Astrocyte (in vitro differentiated cells and primary cell): Measurements from ENCODE around the gene MOXD1. TPM values are rescaled to one million over a fixed set of nuclear protein-coding genes. Genes with fewer than 3 reads are reported as not detected.
A peak's percentile ranks its signal among the peaks of the same experiment; 100 is the strongest.

ENCODE experiments used
- DNase-seq: peaks from one replicate; pipeline ENCODE4 v3.0.0-alpha.2; 2010; ENCODE audit warnings: low read depth
- FAIRE-seq: peaks from 2 replicates; lab custom pipeline; 2011; peaks lifted over from hg19 to GRCh38; lab: Jason Lieb, UNC
- H2AFZ ChIP-seq: 2 replicates; pipeline ENCODE4 v1.6.0; 2012; ENCODE audit warnings: low read depth, low read length, inconsistent platforms
- H3K27ac ChIP-seq: 2 replicates; pipeline ENCODE4 v1.5.1; 2011; ENCODE audit warnings: low read depth, low read length, inconsistent platforms
- H3K27me3 ChIP-seq: 2 replicates; pipeline ENCODE4 v1.6.0; 2011; ENCODE audit warnings: low read length, inconsistent platforms; ENCODE audit not compliant: insufficient read depth
- H3K36me3 ChIP-seq: 2 replicates; pipeline ENCODE4 v1.5.1; 2011; ENCODE audit warnings: low read length, inconsistent platforms; ENCODE audit not compliant: insufficient read depth
- H3K4me1 ChIP-seq: 2 replicates; pipeline ENCODE4 v1.5.1; 2011; ENCODE audit warnings: low read length, inconsistent platforms; ENCODE audit not compliant: insufficient read depth
- H3K4me2 ChIP-seq: 2 replicates; pipeline ENCODE4 v1.6.0; 2012; ENCODE audit warnings: low read length, inconsistent platforms
- H3K4me3 ChIP-seq: 2 replicates; pipeline ENCODE4 v1.5.1; 2011; ENCODE audit warnings: low read depth, mild to moderate bottlenecking, low read length, inconsistent platforms; ENCODE audit not compliant: insufficient read depth
- H3K79me2 ChIP-seq: 2 replicates; pipeline ENCODE4 v1.6.0; 2012; ENCODE audit warnings: mild to moderate bottlenecking, low read length, inconsistent platforms; ENCODE audit not compliant: insufficient read depth
- H3K9ac ChIP-seq: 2 replicates; pipeline ENCODE4 v1.6.0; 2012; ENCODE audit warnings: mild to moderate bottlenecking, low read length, inconsistent platforms
- H3K9me3 ChIP-seq: 2 replicates; pipeline ENCODE4 v1.5.1; 2012; ENCODE audit warnings: low read depth, mild to moderate bottlenecking, low read length, inconsistent platforms; ENCODE audit not compliant: insufficient read depth
- H4K20me1 ChIP-seq: 2 replicates; pipeline ENCODE4 v1.6.0; 2012; ENCODE audit warnings: low read length, inconsistent platforms; ENCODE audit not compliant: insufficient read depth
- H3K27ac Mint-ChIP-seq: one replicate; pipeline ENCODE4 v1.8.0; 2021; ENCODE audit warnings: mild to moderate bottlenecking, mixed read lengths; ENCODE audit not compliant: unreplicated experiment
- H3K27me3 Mint-ChIP-seq: one replicate; pipeline ENCODE4 v1.8.0; 2021; ENCODE audit warnings: low read depth, mixed read lengths; ENCODE audit not compliant: unreplicated experiment
- H3K36me3 Mint-ChIP-seq: one replicate; pipeline ENCODE4 v1.8.0; 2021; ENCODE audit warnings: low read depth, mixed read lengths; ENCODE audit not compliant: unreplicated experiment
- H3K4me1 Mint-ChIP-seq: one replicate; pipeline ENCODE4 v1.8.0; 2021; ENCODE audit warnings: low read depth, mixed read lengths; ENCODE audit not compliant: unreplicated experiment
- H3K4me3 Mint-ChIP-seq: one replicate; pipeline ENCODE4 v1.8.0; 2021; ENCODE audit warnings: mild to moderate bottlenecking, moderate library complexity, mixed read lengths; ENCODE audit not compliant: unreplicated experiment
- H3K9me3 Mint-ChIP-seq: one replicate; pipeline ENCODE4 v1.8.0; 2021; ENCODE audit warnings: mild to moderate bottlenecking, mixed read lengths; ENCODE audit not compliant: unreplicated experiment
- CTCF ChIP-seq: IDR thresholded peaks from 2 replicates; pipeline ENCODE4 v1.5.1; 2011; ENCODE audit warnings: low read depth, mild to moderate bottlenecking, inconsistent platforms, low read length, moderate library complexity; ENCODE audit not compliant: insufficient read depth
- EZH2 ChIP-seq: IDR thresholded peaks from 2 replicates; pipeline ENCODE4 v1.6.1; 2012; ENCODE audit warnings: mild to moderate bottlenecking, low read length, inconsistent platforms; ENCODE audit not compliant: insufficient read depth
- total RNA-seq: library from RNA; stranded (reverse); gene quantifications from 2 replicates; pipeline ENCODE4 v1.2.1, GENCODE V29; 2021

Gene MOXD1
- total RNA-seq, 1 donor from 2014 or later = 3.5 TPM

- Mint-ChIP-seq H3K36me3 (no peaks in the 10 kb centered on the region), H3K4me1 (peaks cover 8% of the 10 kb centered on the region)
Observed at GRCh38 chr6:132282696-132283095, 118.6 kb downstream of the MOXD1 start.

GRCh38 chr6:132280436-132280835 lies 120.8 kb downstream of the MOXD1 start:
- H3K4me1 Mint-ChIP-seq = peaks cover 7% of the 10 kb centered on the region
- FAIRE-seq = no peak
- H3K9me3 Mint-ChIP-seq = no peaks in the 10 kb centered on the region
- no peaks in the 10 kb centered on the region for H3K79me2 ChIP-seq
- DNase-seq = no peak
- H3K27me3 ChIP-seq = no peaks in the 10 kb centered on the region
- no peaks in the 10 kb centered on the region for H4K20me1 ChIP-seq
- no peak overlapping the region for H3K4me3 ChIP-seq
- H3K9me3 ChIP-seq = no peaks in the 10 kb centered on the region
- H3K4me2 ChIP-seq = no peak overlapping the region
- H3K27me3 Mint-ChIP-seq = peaks cover 2% of the 10 kb centered on the region
- H3K27ac Mint-ChIP-seq = no peak overlapping the region
- H3K9ac ChIP-seq = no peak overlapping the region
- H3K27ac ChIP-seq = no peak overlapping the region
- no peaks in the 10 kb centered on the region for H3K36me3 Mint-ChIP-seq
- H3K36me3 ChIP-seq = no peaks in the 10 kb centered on the region
- H2AFZ ChIP-seq = no peak overlapping the region
- H3K4me3 Mint-ChIP-seq = no peak overlapping the region
- no peaks in the 10 kb centered on the region for H3K4me1 ChIP-seq
- TF ChIP-seq CTCF (no peak), EZH2 (no peak)

More at GRCh38 chr6:132282696-132283095, 118.6 kb downstream of the MOXD1 start:
- H3K9me3 Mint-ChIP-seq = no peaks in the 10 kb centered on the region
- Histone ChIP-seq H4K20me1 (no peaks in the 10 kb centered on the region), H3K4me1 (no peaks in the 10 kb centered on the region), H3K27me3 (no peaks in the 10 kb centered on the region), H3K36me3 (no peaks in the 10 kb centered on the region), H3K9ac (no peak overlapping the region), H3K4me2 (no peak overlapping the region), H3K4me3 (no peak overlapping the region), H3K79me2 (no peaks in the 10 kb centered on the region), H3K27ac (no peak overlapping the region), H2AFZ (no peak overlapping the region), H3K9me3 (no peaks in the 10 kb centered on the region)
- H3K4me3 Mint-ChIP-seq = no peak overlapping the region
- H3K27ac Mint-ChIP-seq = no peak overlapping the region
- no peak for DNase-seq
- H3K27me3 Mint-ChIP-seq = peaks cover 2% of the 10 kb centered on the region
- TF ChIP-seq CTCF (no peak), EZH2 (no peak)
- FAIRE-seq = no peak

GRCh38 chr6:132279592-132280139 lies 121.6 kb downstream of the MOXD1 start:
- Histone ChIP-seq H3K9ac (peak overlapping the region; percentile 74), H3K79me2 (no peaks in the 10 kb centered on the region), H4K20me1 (no peaks in the 10 kb centered on the region), H3K4me3 (peak overlapping the region; percentile 62), H3K27ac (peak overlapping the region; percentile 19), H3K4me2 (peak overlapping the region; percentile 92), H3K4me1 (no peaks in the 10 kb centered on the region), H2AFZ (peak overlapping the region; percentile 95), H3K27me3 (no peaks in the 10 kb centered on the region), H3K36me3 (no peaks in the 10 kb centered on the region), H3K9me3 (no peaks in the 10 kb centered on the region)
- DNase-seq = peak; percentile 46
- no peaks in the 10 kb centered on the region for H3K9me3 Mint-ChIP-seq
- peaks cover 2% of the 10 kb centered on the region for H3K27me3 Mint-ChIP-seq
- peak; percentile 77 for FAIRE-seq
- peak overlapping the region; percentile 77 for H3K4me3 Mint-ChIP-seq
- H3K27ac Mint-ChIP-seq = no peak overlapping the region
- H3K4me1 Mint-ChIP-seq = peaks cover 8% of the 10 kb centered on the region
- no peaks in the 10 kb centered on the region for H3K36me3 Mint-ChIP-seq
- TF ChIP-seq CTCF (peak; percentile 99), EZH2 (no peak)
